AG09319 (cell line): ENCODE data around the gene WRAP73.

Source experiments
- DNase-seq: peaks from one replicate; pipeline ENCODE4 v3.0.0-alpha.2; 2010; ENCODE audit warnings: low read depth; ENCODE audit errors: extremely low read depth
- CTCF ChIP-seq: IDR thresholded peaks from 2 replicates; pipeline ENCODE4 v1.5.1; 2011; ENCODE audit warnings: low read depth, mild to moderate bottlenecking, inconsistent platforms, low read length, moderate library complexity

The WRAP73 gene

GRCh38 chr1:3676581-3677470 lies 26.9 kb upstream of the WRAP73 start:
- no peak for TF ChIP-seq CTCF
- DNase-seq, result no peak

- no peak for TF ChIP-seq CTCF
- DNase-seq, result no peak
Observed at GRCh38 chr1:3675436-3675835, 25.5 kb upstream of the WRAP73 start.

- no peak for TF ChIP-seq CTCF
- DNase-seq, result no peak
Observed at GRCh38 chr1:3674100-3675094, 24.5 kb upstream of the WRAP73 start.

GRCh38 chr1:3673381-3674099 lies 23.6 kb upstream of the WRAP73 start:
- no peak for TF ChIP-seq CTCF
- no peak for DNase-seq

GRCh38 chr1:3672971-3673361 lies 23.1 kb upstream of the WRAP73 start:
- no peak for TF ChIP-seq CTCF
- no peak for DNase-seq

GRCh38 chr1:3672231-3672970 lies 22.5 kb upstream of the WRAP73 start:
- DNase-seq, result no peak
- no peak for TF ChIP-seq CTCF
